Naive thymus-derived CD8-positive, alpha-beta T cell (primary cell): ENCODE data around the gene TMEM225. TPM values are rescaled to one million over a fixed set of nuclear protein-coding genes. Genes with fewer than 3 reads are reported as not detected.
"Not testable (repeated sequence)": the region's sequence is repeated elsewhere in the genome, so short reads cannot be mapped to it uniquely, and the experiment has no call there.

Experiments used
- ATAC-seq, 2 donors: fragments of 150-1000 bp; cut with Tn5 transposase in 1 of 2; sonication (Bioruptor Pico), chemical (Tn5 transposase) in 1 of 2; 1 replicate in 1 of 2; 2 replicates in 1 of 2; pipeline ENCODE4 v1.10.0; 2021; ENCODE audit warnings: mild to moderate bottlenecking in 2 of 2, moderate library complexity in 2 of 2
- POLR2A ChIA-PET: fragments of 350-600 bp; sonication (Branson Sonifier 250); formaldehyde crosslinking; loops from one replicate; lab custom pipeline; 2021; ENCODE audit warnings: antibody characterized with exemption; lab: Charles Lee
- DNase-seq, 10 donors: peaks; one replicate each; pipeline versions ENCODE4 v3.0.0 to v3.0.0-alpha.2; 2020 to 2022
- H3K27ac Mint-ChIP-seq, 10 donors: one replicate each; pipeline ENCODE4 v1.8.0; 2020 to 2022; ENCODE audit warnings: mild to moderate bottlenecking in 10 of 10, mixed read lengths in 10 of 10, moderate library complexity in 4 of 10, inconsistent platforms in 1 of 10
- H3K27me3 Mint-ChIP-seq, 5 donors: one replicate each; pipeline ENCODE4 v1.8.0; 2021 to 2022; ENCODE audit warnings: mixed read lengths in 5 of 5
- H3K36me3 Mint-ChIP-seq, 3 donors: one replicate each; pipeline ENCODE4 v1.8.0; 2020 to 2022; ENCODE audit warnings: mixed read lengths in 3 of 3, mild to moderate bottlenecking in 2 of 3, inconsistent platforms in 1 of 3
- H3K4me1 Mint-ChIP-seq, 4 donors: one replicate each; pipeline ENCODE4 v1.8.0; 2021 to 2022; ENCODE audit warnings: mixed read lengths in 4 of 4
- H3K4me3 Mint-ChIP-seq, 10 donors: one replicate each; pipeline ENCODE4 v1.8.0; 2020 to 2022; ENCODE audit warnings: mild to moderate bottlenecking in 10 of 10, mixed read lengths in 10 of 10, moderate library complexity in 6 of 10, inconsistent platforms in 1 of 10
- H3K9me3 Mint-ChIP-seq, 9 donors: one replicate each; pipeline ENCODE4 v1.8.0; 2020 to 2022; ENCODE audit warnings: mixed read lengths in 9 of 9, mild to moderate bottlenecking in 3 of 9, inconsistent platforms in 1 of 9, moderate library complexity in 1 of 9
- polyA plus RNA-seq, 3 donors: library from polyadenylated mRNA; unstranded; fragments of 300-500 nt; fragmentation: Illumina TruSeq; gene quantifications; one replicate each; pipeline ENCODE4 v1.2.3, GENCODE V29; 2021
- total RNA-seq, 8 experiments: library from RNA in 2 of 8; stranded (reverse) in 2 of 8; gene quantifications; one replicate each; pipeline ENCODE4 v1.2.3 and lab custom pipeline; 2021 to 2026

TMEM225 gene, protein sequence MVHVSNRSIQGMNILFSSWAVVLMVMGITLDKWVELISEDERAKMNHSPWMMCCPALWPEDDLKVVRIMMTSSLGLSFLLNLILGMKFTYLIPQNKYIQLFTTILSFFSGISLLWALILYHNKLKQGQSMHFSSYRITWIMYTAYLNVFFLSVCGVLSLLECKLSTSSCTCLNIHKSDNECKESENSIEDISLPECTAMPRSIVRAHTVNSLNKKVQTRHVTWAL
- not detected for total RNA-seq
- not detected for polyA plus RNA-seq
- total RNA-seq (lab: John Stamatoyannopoulos, UW): 0 reads per million in 6 experiments

DNA sequence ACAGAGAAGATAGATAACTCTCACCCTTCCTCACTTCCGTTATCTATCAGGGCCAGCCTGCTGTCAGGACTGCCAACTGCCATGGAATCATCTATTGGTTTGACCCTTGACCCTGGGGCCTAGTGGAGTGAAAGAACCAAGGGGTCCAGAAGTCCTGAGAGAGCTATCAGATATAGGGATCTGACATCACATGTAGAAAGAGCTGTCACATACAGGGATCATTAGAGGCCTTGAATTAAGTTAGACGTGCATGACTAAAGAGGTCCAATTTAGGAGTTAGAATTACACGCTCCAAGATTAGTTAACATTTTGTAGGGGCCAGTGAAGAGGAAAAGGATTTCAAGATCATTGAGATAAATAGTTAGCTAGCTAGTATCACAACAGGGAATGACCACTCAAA, at the start of gene TMEM225:
Gene TMEM225 (minus strand): TSS at position 101 of the 400 bp plus-strand sequence. CDS start 245 bp downstream, outside the sequence.
- H3K36me3 Mint-ChIP-seq: no peaks in the 10 kb centered on the region
- no peak for DNase-seq

DNA sequence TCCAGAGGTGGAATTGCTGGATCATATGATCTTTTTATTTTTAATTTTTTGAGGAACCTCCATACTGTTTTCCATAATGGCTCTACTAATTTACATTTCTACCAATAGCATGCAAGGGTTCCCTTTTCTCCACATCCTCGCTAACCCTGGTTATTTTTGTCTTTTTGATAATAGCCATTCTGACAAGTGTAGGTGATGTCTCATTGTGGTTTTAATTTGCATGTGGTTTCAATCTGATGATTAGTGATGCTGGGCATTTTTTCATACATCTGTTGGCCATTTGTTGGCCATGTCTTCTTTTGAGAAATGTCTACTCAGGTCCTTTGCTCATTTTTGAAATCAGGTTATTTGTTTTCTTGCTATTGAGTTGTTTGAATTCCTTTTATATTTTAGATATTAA, 38.6 kb upstream of the TMEM225 start:
- ATAC-seq (no peak), DNase-seq (no peak)
- Mint-ChIP-seq H3K36me3 (no peaks in the 10 kb centered on the region), H3K9me3 (peaks cover 0 to 2% (median 0%) of the 10 kb centered on the region in 9 donors), H3K4me1 (no peaks in the 10 kb centered on the region), H3K4me3 (no peak overlapping the region), H3K27ac (no peak overlapping the region), H3K27me3 (peaks cover 0 to 7% (median 1%) of the 10 kb centered on the region in 5 donors)
- POLR2A ChIA-PET: no interaction called here

More for the DNA sequence above, at the start of gene TMEM225:
- Mint-ChIP-seq H3K4me1 (peaks cover 0 to 1% (median 0%) of the 10 kb centered on the region in 4 donors), H3K9me3 (no peaks in the 10 kb centered on the region), H3K4me3 (no peak within 1 kb of the TSS), H3K27ac (no peak within 1 kb of the TSS), H3K27me3 (peaks cover 0 to 2% (median 0%) of the 10 kb centered on the region in 5 donors)
- ATAC-seq: no peak
- POLR2A ChIA-PET: no interaction called here

DNA sequence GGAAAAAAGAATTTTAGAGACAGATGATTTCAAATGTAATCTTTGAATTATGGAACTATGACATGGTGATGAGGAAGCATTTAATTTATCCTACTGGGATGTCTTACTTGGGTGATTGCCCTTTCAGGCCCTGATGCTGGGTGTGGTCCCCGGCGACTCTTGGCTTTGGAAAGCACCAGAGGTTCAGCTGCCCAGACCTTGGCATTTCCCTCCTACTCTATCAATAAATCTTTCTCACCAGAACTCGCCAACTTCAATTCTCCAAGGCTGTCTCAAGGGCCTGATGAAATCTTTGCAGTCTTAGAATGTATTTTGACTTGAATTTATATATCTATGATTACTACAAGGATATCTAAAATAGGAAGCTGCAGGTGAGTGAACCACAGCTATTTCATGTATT, 35.5 kb upstream of the TMEM225 start:
- H3K27ac Mint-ChIP-seq: no peak overlapping the region
- no peaks in the 10 kb centered on the region for H3K4me1 Mint-ChIP-seq
- no peaks in the 10 kb centered on the region for H3K36me3 Mint-ChIP-seq
- peaks cover 0 to 1% (median 0%) of the 10 kb centered on the region in 5 donors for H3K27me3 Mint-ChIP-seq
- peaks cover 0 to 4% (median 0%) of the 10 kb centered on the region in 9 donors for H3K9me3 Mint-ChIP-seq
- ATAC-seq (no peak), DNase-seq (no peak)
- POLR2A ChIA-PET: no interaction called here
- H3K4me3 Mint-ChIP-seq: no peak overlapping the region

DNA sequence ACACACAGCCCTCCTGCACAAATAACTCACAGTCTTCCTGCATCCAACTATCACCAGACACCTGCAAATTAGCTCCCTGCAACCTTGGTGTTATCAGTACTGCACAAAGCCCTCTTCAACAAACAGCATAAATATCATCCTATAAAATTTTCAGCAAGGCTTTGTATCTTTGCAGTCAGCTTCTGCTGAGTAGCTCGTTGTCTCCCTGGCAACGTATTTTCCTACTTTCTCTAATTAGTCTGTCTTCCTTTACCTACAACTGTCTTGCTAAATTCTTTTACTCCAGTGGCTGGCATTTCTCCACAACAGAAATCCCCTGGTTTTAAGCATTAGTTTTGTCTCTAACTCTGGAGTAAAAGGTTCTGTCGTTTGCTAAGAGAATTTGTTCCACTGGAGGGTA, 20.4 kb upstream of the TMEM225 start:
- POLR2A ChIA-PET: no interaction called here

DNA sequence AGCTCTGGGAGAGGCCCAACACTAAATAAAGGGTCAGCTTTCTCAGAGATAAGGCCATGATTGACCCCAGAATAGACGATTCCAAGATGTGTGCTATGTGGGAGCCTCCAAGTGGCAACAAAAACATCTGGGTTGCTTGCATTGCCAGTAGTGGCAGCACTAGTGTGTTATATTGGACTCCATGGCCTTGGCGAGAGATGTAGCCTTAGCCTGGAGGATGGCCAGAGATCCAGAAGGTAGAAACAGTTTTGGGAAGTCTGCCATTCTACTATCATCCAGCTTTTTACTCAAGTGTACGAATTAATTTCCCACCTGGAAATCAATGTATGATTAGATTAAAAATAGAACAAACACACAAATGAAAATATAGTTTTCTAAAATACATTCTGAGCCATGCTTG, 19.5 kb upstream of the TMEM225 start:
- H3K27ac Mint-ChIP-seq: no peak overlapping the region
- no peak overlapping the region for H3K4me3 Mint-ChIP-seq
- ATAC-seq (no peak), DNase-seq (no peak)
- H3K4me1 Mint-ChIP-seq: no peaks in the 10 kb centered on the region
- no peaks in the 10 kb centered on the region for H3K9me3 Mint-ChIP-seq
- no peaks in the 10 kb centered on the region for H3K36me3 Mint-ChIP-seq
- POLR2A ChIA-PET: no interaction called here
- peaks cover 6 to 11% (median 7%) of the 10 kb centered on the region in 5 donors for H3K27me3 Mint-ChIP-seq

More for the DNA sequence above, 20.4 kb upstream of the TMEM225 start:
- DNase-seq (no peak), ATAC-seq (no peak)
- Mint-ChIP-seq H3K27ac (no peak overlapping the region), H3K36me3 (no peaks in the 10 kb centered on the region), H3K4me3 (no peak overlapping the region), H3K27me3 (peaks cover 6 to 16% (median 8%) of the 10 kb centered on the region in 5 donors), H3K4me1 (no peaks in the 10 kb centered on the region), H3K9me3 (no peaks in the 10 kb centered on the region)

DNA sequence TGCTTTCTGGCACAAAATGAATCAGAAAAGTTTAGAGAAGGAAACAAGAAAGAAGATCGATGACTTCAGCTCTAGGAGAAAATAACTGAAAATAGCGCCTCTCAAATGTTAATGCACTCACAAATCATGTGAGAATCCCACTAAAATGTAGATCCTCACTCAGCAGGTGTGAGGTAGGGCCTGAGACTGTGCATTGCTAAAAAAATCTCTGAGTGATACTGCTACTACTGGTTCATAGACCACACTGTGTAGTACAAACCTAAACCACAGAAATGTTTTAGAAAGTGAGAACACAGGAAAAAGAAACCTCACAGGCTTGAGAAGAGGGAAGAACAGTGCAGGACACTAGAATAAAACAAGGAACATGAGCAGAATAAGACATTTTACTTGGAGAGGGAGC, 18.5 kb upstream of the TMEM225 start:
- POLR2A ChIA-PET: no interaction called here
- peaks cover 6 to 11% (median 7%) of the 10 kb centered on the region in 5 donors for H3K27me3 Mint-ChIP-seq
- no peaks in the 10 kb centered on the region for H3K36me3 Mint-ChIP-seq
- DNase-seq (no peak), ATAC-seq (no peak)
- H3K4me3 Mint-ChIP-seq: no peak overlapping the region
- no peak overlapping the region for H3K27ac Mint-ChIP-seq
- no peaks in the 10 kb centered on the region for H3K4me1 Mint-ChIP-seq
- H3K9me3 Mint-ChIP-seq: no peaks in the 10 kb centered on the region

DNA sequence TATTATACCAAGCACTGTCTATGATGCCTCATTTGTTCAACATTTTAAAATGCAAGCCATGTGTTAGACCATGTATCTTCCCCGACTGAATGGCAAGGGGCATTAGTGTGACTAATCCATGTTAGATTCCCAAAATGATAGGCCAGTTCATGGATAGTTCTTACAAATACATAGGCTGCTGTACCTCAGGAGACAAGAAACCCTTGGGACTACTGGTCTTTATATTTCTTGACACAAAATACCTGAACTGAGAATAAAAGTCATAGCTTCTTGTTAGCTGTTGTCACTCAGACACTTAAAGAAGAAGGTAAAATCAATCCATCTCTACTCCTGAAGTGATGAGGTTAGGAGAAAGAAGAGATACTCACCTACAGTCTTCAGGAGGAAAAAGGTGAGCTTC, 16.4 kb upstream of the TMEM225 start, which contains the start of gene OR8D4:
Gene OR8D4 (plus strand): TSS at position 301 of the 400 bp plus-strand sequence. CDS start 4,265 bp downstream, outside the sequence.
- peaks cover 0 to 5% (median 3%) of the 10 kb centered on the region in 5 donors for H3K27me3 Mint-ChIP-seq
- DNase-seq (no peak), ATAC-seq (no peak)
- POLR2A ChIA-PET: no interaction called here
- no peak within 1 kb of the TSS for H3K27ac Mint-ChIP-seq
- no peaks in the 10 kb centered on the region for H3K36me3 Mint-ChIP-seq
- no peak within 1 kb of the TSS for H3K4me3 Mint-ChIP-seq
- no peaks in the 10 kb centered on the region for H3K4me1 Mint-ChIP-seq
- no peaks in the 10 kb centered on the region for H3K9me3 Mint-ChIP-seq

DNA sequence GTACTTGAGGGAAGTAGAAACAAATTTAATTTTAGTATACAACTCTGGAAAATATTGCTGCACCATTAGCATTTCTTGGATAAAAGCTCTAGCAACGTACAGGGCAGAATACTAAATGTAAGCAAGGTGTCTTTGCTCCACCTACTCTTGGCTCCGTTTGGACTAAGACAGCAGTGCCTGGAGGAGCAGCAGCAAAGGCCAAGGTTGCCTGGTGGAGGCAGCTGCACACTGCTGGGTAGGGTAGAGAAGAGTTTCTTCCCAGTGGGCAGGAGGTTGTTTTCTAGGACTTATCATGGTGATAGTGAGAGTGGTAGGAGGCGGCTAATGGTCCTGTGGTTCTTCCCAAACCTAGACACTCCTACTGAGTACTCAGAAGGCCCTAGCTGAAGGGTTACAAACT, 14.3 kb upstream of the TMEM225 start:
- POLR2A ChIA-PET: no interaction called here
- ATAC-seq (no peak), DNase-seq (no peak)

DNA sequence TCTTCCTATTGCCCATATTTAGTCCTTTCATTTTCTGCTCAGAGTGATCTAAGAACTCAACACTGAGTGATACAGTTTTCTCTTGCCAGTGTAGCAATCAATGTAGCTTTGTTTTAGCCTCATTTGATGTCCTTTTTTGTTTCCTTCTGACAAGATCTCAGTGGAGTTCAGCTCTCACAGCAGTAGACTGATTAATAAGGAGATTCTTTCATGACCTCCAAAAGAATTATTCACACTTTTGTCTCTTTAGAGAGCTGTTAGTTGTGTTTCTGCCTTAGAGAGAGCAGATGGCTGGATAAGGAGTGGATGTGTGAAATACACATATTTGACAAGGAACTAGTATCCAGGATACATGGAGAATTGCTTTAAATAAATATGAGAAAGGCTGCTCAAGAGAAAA, 6.6 kb upstream of the TMEM225 start:
- Mint-ChIP-seq H3K36me3 (no peaks in the 10 kb centered on the region), H3K27ac (no peak overlapping the region), H3K4me3 (no peak overlapping the region), H3K4me1 (peaks cover 0 to 1% (median 0%) of the 10 kb centered on the region in 4 donors), H3K27me3 (peaks cover 0 to 13% (median 3%) of the 10 kb centered on the region in 5 donors), H3K9me3 (no peaks in the 10 kb centered on the region)
- POLR2A ChIA-PET: no interaction called here
- no peak for DNase-seq
- ATAC-seq: no peak

More for the DNA sequence above, 14.3 kb upstream of the TMEM225 start:
- no peak overlapping the region for H3K27ac Mint-ChIP-seq
- no peaks in the 10 kb centered on the region for H3K4me1 Mint-ChIP-seq
- H3K9me3 Mint-ChIP-seq: no peaks in the 10 kb centered on the region
- no peaks in the 10 kb centered on the region for H3K36me3 Mint-ChIP-seq
- peaks cover 0 to 8% (median 3%) of the 10 kb centered on the region in 5 donors for H3K27me3 Mint-ChIP-seq
- no peak overlapping the region for H3K4me3 Mint-ChIP-seq

DNA sequence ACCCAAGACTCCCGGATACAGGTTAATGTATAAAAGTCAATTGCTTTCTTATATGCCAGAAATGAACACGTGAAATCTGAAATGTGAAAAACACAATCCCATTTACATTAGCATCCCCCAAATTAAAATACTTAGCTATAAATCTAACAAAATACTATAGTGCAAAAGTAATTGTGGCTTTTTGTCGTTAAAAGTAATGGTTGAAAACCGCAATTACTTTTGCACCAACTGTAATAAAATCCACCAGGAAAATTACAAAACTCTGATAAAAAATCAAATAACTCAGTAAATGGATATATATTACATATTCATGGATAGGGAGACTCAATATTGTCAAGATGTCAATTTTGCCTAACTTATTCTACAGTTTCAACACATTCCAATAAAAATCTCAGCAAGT, 4.6 kb downstream of the TMEM225 start:
- DNase-seq (no peak), ATAC-seq (no peak)
- POLR2A ChIA-PET: no interaction called here
- no peak overlapping the region for H3K4me3 Mint-ChIP-seq
- H3K27ac Mint-ChIP-seq: no peak overlapping the region
- peaks cover 0 to 5% (median 0%) of the 10 kb centered on the region in 9 donors for H3K9me3 Mint-ChIP-seq
- H3K36me3 Mint-ChIP-seq: no peaks in the 10 kb centered on the region
- peaks cover 0 to 7% (median 2%) of the 10 kb centered on the region in 5 donors for H3K27me3 Mint-ChIP-seq
- no peaks in the 10 kb centered on the region for H3K4me1 Mint-ChIP-seq

DNA sequence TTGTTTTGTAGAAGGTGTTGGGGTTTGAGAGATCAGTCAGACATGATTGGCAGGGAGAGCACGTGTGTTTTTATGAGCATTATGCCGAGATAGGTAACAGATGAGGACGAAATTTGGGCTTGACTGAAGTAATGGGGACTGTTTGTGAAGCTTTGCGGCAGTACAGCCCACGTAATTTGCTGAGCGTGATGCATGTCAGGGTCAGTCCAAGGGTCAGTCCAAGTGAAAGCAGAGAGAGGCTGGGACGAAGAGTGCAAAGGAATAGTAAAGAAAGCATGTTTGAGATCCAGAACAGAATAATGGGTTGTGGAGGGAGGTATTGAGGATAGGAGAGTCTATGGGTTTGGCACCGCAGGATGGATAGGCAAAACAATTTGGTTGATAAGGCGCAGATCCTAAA, 17.7 kb downstream of the TMEM225 start:
- H3K36me3 Mint-ChIP-seq, H3K4me1 Mint-ChIP-seq, H3K4me3 Mint-ChIP-seq, ATAC-seq, H3K27me3 Mint-ChIP-seq, DNase-seq, POLR2A ChIA-PET, H3K27ac Mint-ChIP-seq: not testable (repeated sequence)
- peaks cover 0 to 13% (median 0%) of the 10 kb centered on the region in 9 donors for H3K9me3 Mint-ChIP-seq

DNA sequence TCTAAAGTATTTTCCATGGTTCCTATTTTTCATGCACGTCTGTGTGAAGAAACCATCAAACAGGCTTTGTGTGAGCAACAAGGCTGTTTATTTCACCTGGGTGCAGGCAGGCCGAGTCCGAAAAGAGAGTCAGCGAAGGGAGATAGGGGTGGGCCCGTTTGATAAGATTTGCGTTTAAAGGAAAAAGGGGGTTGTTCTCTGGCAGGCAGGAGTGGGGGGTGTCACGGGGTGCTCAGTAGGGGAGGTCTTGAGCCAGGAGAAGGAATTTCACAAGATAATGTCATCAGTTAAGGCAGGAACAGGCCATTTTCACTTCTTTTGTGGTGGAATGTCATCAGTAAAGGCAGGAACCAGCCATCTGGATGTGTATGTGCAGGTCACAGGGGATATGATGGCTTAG, 20.2 kb downstream of the TMEM225 start:
- DNase-seq, H3K4me1 Mint-ChIP-seq, H3K27me3 Mint-ChIP-seq, H3K4me3 Mint-ChIP-seq, POLR2A ChIA-PET, H3K36me3 Mint-ChIP-seq, ATAC-seq, H3K27ac Mint-ChIP-seq: not testable (repeated sequence)
- H3K9me3 Mint-ChIP-seq: peaks cover 0 to 13% (median 0%) of the 10 kb centered on the region in 9 donors

DNA sequence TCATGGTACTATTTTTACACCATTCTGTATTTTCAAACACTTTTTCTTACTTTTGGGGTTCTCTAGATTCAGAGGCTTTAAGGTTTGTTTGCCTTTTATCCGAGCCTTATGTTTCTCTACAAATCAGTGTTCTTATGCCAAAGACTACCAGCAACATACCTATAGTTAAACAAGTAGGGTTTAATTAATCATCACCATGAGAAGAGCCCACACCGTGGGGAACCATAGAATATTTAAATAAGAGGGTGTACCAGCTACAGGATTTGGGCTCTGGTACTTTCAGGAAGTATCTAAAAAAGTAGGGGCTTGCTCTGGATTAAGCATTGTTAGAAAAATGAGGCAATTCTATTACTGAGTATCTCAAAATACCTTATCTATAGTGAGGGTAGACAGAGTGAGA, 25.7 kb downstream of the TMEM225 start:
- no peak for ATAC-seq
- H3K36me3 Mint-ChIP-seq: no peaks in the 10 kb centered on the region
- no peaks in the 10 kb centered on the region for H3K4me1 Mint-ChIP-seq
- H3K9me3 Mint-ChIP-seq: peaks cover 0 to 22% (median 8%) of the 10 kb centered on the region in 9 donors
- H3K4me3 Mint-ChIP-seq: no peak overlapping the region
- peaks cover 0 to 6% (median 0%) of the 10 kb centered on the region in 5 donors for H3K27me3 Mint-ChIP-seq
- DNase-seq: no peak
- H3K27ac Mint-ChIP-seq: no peak overlapping the region
- POLR2A ChIA-PET: no interaction called here
